ENCODE results near the gene CYFIP2. TPM values are rescaled to one million over a fixed set of nuclear protein-coding genes. Genes with fewer than 3 reads are reported as not detected.

The CYFIP2 gene
- total and polyA plus RNA-seq, 2 of the 13 experiments (the other 11 are each of a cell fraction or from before 2014, with no cell fraction given) = 22.6 to 30.3 TPM

DNA sequence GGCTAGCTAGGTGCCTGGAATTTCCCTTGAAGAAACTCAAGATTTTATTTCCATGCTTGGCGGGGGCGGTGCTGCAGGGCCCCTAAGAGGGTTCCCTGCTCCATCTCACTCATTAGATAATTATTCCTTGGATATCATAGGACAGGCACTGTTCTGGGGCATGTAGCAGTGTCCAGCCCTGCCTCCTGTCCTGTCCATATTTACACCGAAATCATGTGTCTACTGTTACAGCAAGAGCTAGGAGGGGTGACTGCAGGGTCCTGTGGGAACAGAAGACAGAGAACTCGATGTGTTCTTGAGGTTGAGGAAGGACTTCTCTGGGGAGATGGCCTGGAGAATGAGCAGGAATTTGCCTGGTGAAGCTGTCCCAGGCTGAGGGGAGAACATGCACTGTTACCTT lies 96.6 kb downstream of the CYFIP2 start:
- H2AFZ ChIP-seq (ENCODE audit: low read length) = no peak overlapping the region
- ATAC-seq (no peak), FAIRE-seq (no peak), DNase-seq (ENCODE audit: low spot score) (no peak)
- ChIA-PET CTCF (ENCODE audit: low intra/inter-chr PET ratio, low total read pairs) (no interaction called here), POLR2A (no interaction called here)
- no TSS peak for BruUV-seq (replicated peaks)
- no peaks in the 10 kb centered on the region for H3K9me3 ChIP-seq (ENCODE audit: low read length)
- in situ Hi-C loops (cut with HindIII; ENCODE audit: extremely low pct_ligation_motif_present, low pct_unique_long_range_greater_than_20kb) = no loop called here
- H3K36me3 ChIP-seq (replicated peaks in 1 of 2; ENCODE audit: control insufficient read depth in 1 of 2, insufficient read depth in 2 of 2, low read length in 2 of 2) = peaks cover 1 to 20% of the 10 kb centered on the region in 2 experiments; a peak in 4 of 5 replicates
- no peaks in the 10 kb centered on the region for H3K4me1 ChIP-seq (ENCODE audit: insufficient read depth, low read length)
- no peaks in the 10 kb centered on the region for H3K27me3 ChIP-seq (ENCODE audit: control insufficient read depth in 1 of 2, insufficient read depth in 2 of 2, low read length in 2 of 2)
- no peak overlapping the region for H3K9ac ChIP-seq (ENCODE audit: insufficient read depth, low read depth, low read length)
- no peaks in the 10 kb centered on the region for H4K20me1 ChIP-seq (ENCODE audit: insufficient read depth, low read length)
- H3K4me3 ChIP-seq (replicated peaks in 1 of 3; ENCODE audit: insufficient read depth in 1 of 3, low read depth in 2 of 3, low read length in 3 of 3) = no peak overlapping the region
- no peak overlapping the region for H3K27ac ChIP-seq (ENCODE audit: extremely low read length, insufficient read depth, low read length)
- no peak overlapping the region for H3K4me2 ChIP-seq (ENCODE audit: low read depth, low read length)
- TF ChIP-seq TBX2 (CRISPR knock-in tag; IDR thresholded peaks at IDR 0.05; ENCODE audit: borderline replicate concordance) (no peak), SMAD3 (CRISPR knock-in tag; IDR thresholded peaks at IDR 0.05) (no peak), THAP8 (CRISPR knock-in tag; IDR thresholded peaks at IDR 0.05; ENCODE audit: borderline replicate concordance) (no peak), HIVEP1 (CRISPR knock-in tag; IDR thresholded peaks at IDR 0.05) (no peak), KDM3A (CRISPR knock-in tag; IDR thresholded peaks at IDR 0.05; ENCODE audit: low read depth) (no peak), ZFP82 (CRISPR knock-in tag; IDR thresholded peaks at IDR 0.05; ENCODE audit: borderline replicate concordance) (no peak), SMARCE1 (IDR thresholded peaks at IDR 0.05; ENCODE audit: borderline replicate concordance) (no peak)
- TF ChIP-seq, protein P1, sequence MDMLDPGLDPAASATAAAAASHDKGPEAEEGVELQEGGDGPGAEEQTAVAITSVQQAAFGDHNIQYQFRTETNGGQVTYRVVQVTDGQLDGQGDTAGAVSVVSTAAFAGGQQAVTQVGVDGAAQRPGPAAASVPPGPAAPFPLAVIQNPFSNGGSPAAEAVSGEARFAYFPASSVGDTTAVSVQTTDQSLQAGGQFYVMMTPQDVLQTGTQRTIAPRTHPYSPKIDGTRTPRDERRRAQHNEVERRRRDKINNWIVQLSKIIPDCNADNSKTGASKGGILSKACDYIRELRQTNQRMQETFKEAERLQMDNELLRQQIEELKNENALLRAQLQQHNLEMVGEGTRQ (IDR thresholded peaks at IDR 0.05; ENCODE audit: low read depth, low read length) = no peak
- TF ChIP-seq, protein P1 (CRISPR knock-in tag; IDR thresholded peaks at IDR 0.05; ENCODE audit: borderline replicate concordance) = no peak
- intact Hi-C loops (cut with micrococcal nuclease; ENCODE audit: unreplicated experiment) = no loop called here
- WGBS (ENCODE audit: low lambda C conversion rate) = 83% methylated on average over 4 of the region's 4 CpGs
- no peaks in the 10 kb centered on the region for H3K79me2 ChIP-seq (ENCODE audit: insufficient read depth, low read length)
